Measurements from ENCODE around the gene TRIM49D2. TPM values are rescaled to one million over a fixed set of nuclear protein-coding genes. Genes with fewer than 3 reads are reported as not detected.

TRIM49D2 gene
- total RNA-seq, 1 experiment from 2014 or later = not detected

Other genes with a start within 250 kb of the TRIM49D2 start
- not detected in 2 replicates for gene TRIM77, start 213.8 kb upstream of the TRIM49D2 start, total RNA-seq (2021)
- gene TRIM49, start 115.5 kb upstream of the TRIM49D2 start, total RNA-seq (2021) = not detected in 2 replicates
- not detected in 2 replicates for gene TRIM64B, start 45.6 kb upstream of the TRIM49D2 start, total RNA-seq (2021)
- not detected in 2 replicates for gene TRIM49D1, start 1.8 kb upstream of the TRIM49D2 start, total RNA-seq (2021)
- not detected in 2 replicates for gene TRIM64, start 42.0 kb downstream of the TRIM49D2 start, total RNA-seq (2021)
- gene TRIM49C, start 107.0 kb downstream of the TRIM49D2 start, total RNA-seq (2021) = not detected in 2 replicates
- gene UBTFL1, start 161.9 kb downstream of the TRIM49D2 start, total RNA-seq (2021) = not detected in 2 replicates
- gene NAALAD2, start 210.6 kb downstream of the TRIM49D2 start, total RNA-seq (2021) = 3.9 and 4.0 TPM in 2 replicates

Data from A673 (cell line).